SK-N-SH (cell line): ENCODE results near the gene TJP1. TPM values are rescaled to one million over a fixed set of nuclear protein-coding genes. Genes with fewer than 3 reads are reported as not detected.

Experiments
- CTCF ChIA-PET: fragments of 300-600, 350-600 bp; formaldehyde crosslinking; extraction: SDS; loops from one replicate; lab custom pipeline; 2021; lab: Yijun Ruan, JAX
- POLR2A ChIA-PET: fragments of 350-600 bp; sonication (Branson Sonifier 250); formaldehyde crosslinking; extraction: SDS; loops from one replicate; lab custom pipeline; 2020; ENCODE audit warnings: antibody characterized with exemption, inconsistent platforms; lab: Yijun Ruan, JAX
- DNase-seq: peaks from one replicate; pipeline ENCODE4 v3.0.0; 2012
- H2AFZ ChIP-seq: fragments of 200-600 bp; sonication (generic); 2 replicates; pipeline ENCODE4 v1.8.1; 2016; ENCODE audit warnings: antibody characterized with exemption, mild to moderate bottlenecking, low read depth
- H3F3A ChIP-seq: fragments of 200-600 bp; sonication (generic); replicated peaks from 2 replicates; pipeline ENCODE3; 2016; ENCODE audit warnings: antibody characterized with exemption, mild to moderate bottlenecking; ENCODE audit not compliant: insufficient read depth
- H3K27ac ChIP-seq, 2 experiments: fragments of 200-500 bp in 1 of 2; fragments of 200-600 bp in 1 of 2; sonication (Bioruptor generic) in 1 of 2; sonication (generic), shearing (Covaris generic) in 1 of 2; 2 replicates each; pipeline versions ENCODE4 v1.5.1 to v1.6.1; 2014 to 2016; ENCODE audit warnings: low read depth in 2 of 2, inconsistent platforms in 1 of 2, low read length in 1 of 2, mild to moderate bottlenecking in 1 of 2, mixed read lengths in 1 of 2
- H3K27me3 ChIP-seq: fragments of 200-600 bp; sonication (generic), shearing (Covaris generic); 2 replicates; pipeline ENCODE4 v1.6.1; 2016; ENCODE audit warnings: mixed run types; ENCODE audit not compliant: insufficient read depth
- H3K36me3 ChIP-seq, 2 experiments: fragments of 200-500 bp in 1 of 2; fragments of 200-600 bp in 1 of 2; sonication (Bioruptor generic) in 1 of 2; sonication (generic) in 1 of 2; replicated peaks in 1 of 2; 2 replicates each; pipeline versions ENCODE3 to v1.5.1; 2014 to 2016; ENCODE audit warnings: low read length in 1 of 2, mild to moderate bottlenecking in 1 of 2; ENCODE audit not compliant: insufficient read depth in 2 of 2, control insufficient read depth in 1 of 2
- H3K4me1 ChIP-seq, 2 experiments: fragments of 200-500 bp in 1 of 2; fragments of 200-600 bp in 1 of 2; sonication (Bioruptor generic) in 1 of 2; sonication (generic), shearing (Covaris generic) in 1 of 2; 2 replicates each; pipeline versions ENCODE4 v1.5.1 to v1.6.1; 2014 to 2016; ENCODE audit warnings: low read depth in 1 of 2, low read length in 1 of 2, mixed run types in 1 of 2; ENCODE audit not compliant: insufficient read depth in 2 of 2, control insufficient read depth in 1 of 2
- H3K4me2 ChIP-seq: fragments of 200-600 bp; sonication (generic), shearing (Covaris generic); 2 replicates; pipeline ENCODE4 v1.6.1; 2017; ENCODE audit warnings: mixed run types
- H3K4me3 ChIP-seq, 2 experiments: fragments of 200-500 bp in 1 of 2; fragments of 200-600 bp in 1 of 2; sonication (Bioruptor generic) in 1 of 2; sonication (generic), shearing (Covaris generic) in 1 of 2; 2 replicates each; pipeline versions ENCODE4 v1.5.1 to v1.8.1; 2014 to 2016; ENCODE audit warnings: low read depth in 2 of 2, inconsistent platforms in 1 of 2, low read length in 1 of 2, mild to moderate bottlenecking in 1 of 2, mixed read lengths in 1 of 2, moderate library complexity in 1 of 2
- H3K79me2 ChIP-seq: fragments of 200-600 bp; sonication (generic); 2 replicates; pipeline ENCODE4 v1.8.1; 2017; ENCODE audit warnings: mild to moderate bottlenecking; ENCODE audit not compliant: insufficient read depth
- H3K9ac ChIP-seq: fragments of 200-600 bp; sonication (generic); 2 replicates; pipeline ENCODE4 v1.6.1; 2017; ENCODE audit warnings: mixed run types
- H3K9me2 ChIP-seq: fragments of 200-600 bp; sonication (generic); 2 replicates; pipeline ENCODE4 v1.6.1; 2017; ENCODE audit warnings: mixed run types
- H3K9me3 ChIP-seq: fragments of 200-600 bp; sonication (generic); 2 replicates; pipeline ENCODE4 v1.6.1; 2017; ENCODE audit warnings: mixed run types, mild to moderate bottlenecking, moderate library complexity
- H4K20me1 ChIP-seq: fragments of 200-600 bp; sonication (generic); 2 replicates; pipeline ENCODE4 v1.6.1; 2017; ENCODE audit warnings: mild to moderate bottlenecking, mixed run types; ENCODE audit not compliant: insufficient read depth
- EP300 ChIP-seq, 2 experiments: IDR thresholded peaks; 2 replicates each; pipeline versions ENCODE4 v1.4.0 to v1.6.1; 2012; ENCODE audit warnings: borderline replicate concordance in 1 of 2, low read depth in 1 of 2, low read length in 1 of 2
- FOSL2 ChIP-seq: IDR thresholded peaks from 2 replicates; pipeline ENCODE4 v1.4.0; 2012; ENCODE audit warnings: low read depth, mild to moderate bottlenecking, moderate library complexity, borderline replicate concordance
- FOXM1 ChIP-seq: IDR thresholded peaks from 2 replicates; pipeline ENCODE4 v1.4.0; 2012; ENCODE audit warnings: low read depth, mild to moderate bottlenecking
- JUND ChIP-seq: IDR thresholded peaks from 2 replicates; pipeline ENCODE4 v1.4.0; 2012
- MEF2A ChIP-seq: IDR thresholded peaks from 2 replicates; pipeline ENCODE4 v1.4.0; 2012; ENCODE audit warnings: low read depth, borderline replicate concordance
- NFIC ChIP-seq: IDR thresholded peaks from 2 replicates; pipeline ENCODE4 v1.4.0; 2012; ENCODE audit warnings: borderline replicate concordance
- POLR2AphosphoS5 ChIP-seq: IDR thresholded peaks from 2 replicates; pipeline ENCODE4 v1.6.1; 2012; ENCODE audit warnings: low read depth, low read length
- SMC3 ChIP-seq: IDR thresholded peaks from 2 replicates; pipeline ENCODE4 v1.6.1; 2012; ENCODE audit warnings: low read depth, low read length, improper control_type of control experiment
- TCF12 ChIP-seq: IDR thresholded peaks from 2 replicates; pipeline ENCODE4 v1.4.0; 2012
- TEAD4 ChIP-seq: IDR thresholded peaks from 2 replicates; pipeline ENCODE4 v1.4.0; 2012; ENCODE audit warnings: mild to moderate bottlenecking, borderline replicate concordance; ENCODE audit not compliant: insufficient read depth
- USF1 ChIP-seq: IDR thresholded peaks from 2 replicates; pipeline ENCODE4 v1.4.0; 2012; ENCODE audit warnings: low read depth, borderline replicate concordance
- YY1 ChIP-seq: IDR thresholded peaks from 2 replicates; pipeline ENCODE4 v1.4.0; 2012; ENCODE audit warnings: low read depth, mild to moderate bottlenecking
- ZBTB33 ChIP-seq: IDR thresholded peaks from 2 replicates; pipeline ENCODE4 v1.4.0; 2012; ENCODE audit warnings: low read depth, borderline replicate concordance
- WGBS: methylation state at CpG from one replicate; pipeline ENCODE4 v1.1.6; 2017; ENCODE audit warnings: low lambda C conversion rate; 5-methylcytosine and 5-hydroxymethylcytosine counted together
- polyA plus RNA-seq, 3 experiments: library from polyadenylated mRNA; depleted of rRNA; stranded (reverse); fragments of >200 nt; gene quantifications; 2 replicates each; pipeline ENCODE4 v1.2.3, GENCODE V29; 2012
- TF ChIP-seq, protein P1 (sequence below): IDR thresholded peaks from 2 replicates; pipeline ENCODE4 v1.4.0; 2012; ENCODE audit warnings: low read depth
- TF ChIP-seq, protein P2 (sequence below): fragments of 200-600 bp; sonication (generic); IDR thresholded peaks from 2 replicates; pipeline ENCODE4 v1.6.1; 2017; ENCODE audit warnings: antibody characterized with exemption, mild to moderate bottlenecking, moderate library complexity
- TF ChIP-seq, protein P3 (sequence below): IDR thresholded peaks from 2 replicates; pipeline ENCODE4 v1.6.1; 2012; ENCODE audit warnings: mild to moderate bottlenecking, low read depth, low read length, moderate library complexity

Gene TJP1
- polyA plus RNA-seq, 1 of the 3 experiments (the other 2 are of a cell fraction) = 17.5 TPM

GRCh38 chr15:29699791-29700190, 122.5 kb downstream of the TJP1 start:
- H3F3A ChIP-seq = peaks cover 11% of the 10 kb centered on the region
- H3K27ac ChIP-seq = no peak overlapping the region
- 89% methylated on average over 8 of the region's 8 CpGs for WGBS
- H3K9ac ChIP-seq = no peak overlapping the region
- DNase-seq = no peak
- ChIA-PET POLR2A (no interaction called here), CTCF (no interaction called here)
- TF ChIP-seq TEAD4 (no peak), FOSL2 (no peak), POLR2AphosphoS5 (no peak), FOXM1 (no peak), ZBTB33 (no peak), MEF2A (no peak), SMC3 (no peak)
- TF ChIP-seq, protein P1, sequence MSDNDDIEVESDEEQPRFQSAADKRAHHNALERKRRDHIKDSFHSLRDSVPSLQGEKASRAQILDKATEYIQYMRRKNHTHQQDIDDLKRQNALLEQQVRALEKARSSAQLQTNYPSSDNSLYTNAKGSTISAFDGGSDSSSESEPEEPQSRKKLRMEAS = no peak
- H3K36me3 ChIP-seq = peaks cover 44 to 62% of the 10 kb centered on the region in 2 experiments
- no peaks in the 10 kb centered on the region for H3K27me3 ChIP-seq
- no peaks in the 10 kb centered on the region for H3K9me3 ChIP-seq
- no peak overlapping the region for H3K4me3 ChIP-seq
- no peaks in the 10 kb centered on the region for H4K20me1 ChIP-seq
- no peaks in the 10 kb centered on the region for H3K79me2 ChIP-seq
- no peaks in the 10 kb centered on the region for H3K9me2 ChIP-seq
- H2AFZ ChIP-seq = no peak overlapping the region
- H3K4me2 ChIP-seq = no peak overlapping the region
- H3K4me1 ChIP-seq = peaks cover 0 to 2% of the 10 kb centered on the region in 2 experiments; a peak in 2 of 4 replicates

- Histone ChIP-seq H3K4me3 (no peak overlapping the region), H2AFZ (no peak overlapping the region)
- 42% methylated on average over 12 of the region's 12 CpGs for WGBS
- TF ChIP-seq TCF12 (peak; percentile 91), JUND (peak; percentile 56; the same call in 1 of the 2 replicates), YY1 (no peak), USF1 (no peak), NFIC (peak; percentile 41; the same call in 1 of the 2 replicates), EP300 (IDR thresholded peaks at IDR 0.05; ENCODE audit: borderline replicate concordance in 1 of 2, low read depth in 1 of 2, low read length in 1 of 2) (peak in 1 of 2 experiments; percentile 64; a peak in 1 of 4 replicates)
- TF ChIP-seq, protein P1 = peak; percentile 33; the same call in 1 of the 2 replicates
- TF ChIP-seq, protein P2, sequence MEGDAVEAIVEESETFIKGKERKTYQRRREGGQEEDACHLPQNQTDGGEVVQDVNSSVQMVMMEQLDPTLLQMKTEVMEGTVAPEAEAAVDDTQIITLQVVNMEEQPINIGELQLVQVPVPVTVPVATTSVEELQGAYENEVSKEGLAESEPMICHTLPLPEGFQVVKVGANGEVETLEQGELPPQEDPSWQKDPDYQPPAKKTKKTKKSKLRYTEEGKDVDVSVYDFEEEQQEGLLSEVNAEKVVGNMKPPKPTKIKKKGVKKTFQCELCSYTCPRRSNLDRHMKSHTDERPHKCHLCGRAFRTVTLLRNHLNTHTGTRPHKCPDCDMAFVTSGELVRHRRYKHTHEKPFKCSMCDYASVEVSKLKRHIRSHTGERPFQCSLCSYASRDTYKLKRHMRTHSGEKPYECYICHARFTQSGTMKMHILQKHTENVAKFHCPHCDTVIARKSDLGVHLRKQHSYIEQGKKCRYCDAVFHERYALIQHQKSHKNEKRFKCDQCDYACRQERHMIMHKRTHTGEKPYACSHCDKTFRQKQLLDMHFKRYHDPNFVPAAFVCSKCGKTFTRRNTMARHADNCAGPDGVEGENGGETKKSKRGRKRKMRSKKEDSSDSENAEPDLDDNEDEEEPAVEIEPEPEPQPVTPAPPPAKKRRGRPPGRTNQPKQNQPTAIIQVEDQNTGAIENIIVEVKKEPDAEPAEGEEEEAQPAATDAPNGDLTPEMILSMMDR = no peak
- TF ChIP-seq, protein P3, sequence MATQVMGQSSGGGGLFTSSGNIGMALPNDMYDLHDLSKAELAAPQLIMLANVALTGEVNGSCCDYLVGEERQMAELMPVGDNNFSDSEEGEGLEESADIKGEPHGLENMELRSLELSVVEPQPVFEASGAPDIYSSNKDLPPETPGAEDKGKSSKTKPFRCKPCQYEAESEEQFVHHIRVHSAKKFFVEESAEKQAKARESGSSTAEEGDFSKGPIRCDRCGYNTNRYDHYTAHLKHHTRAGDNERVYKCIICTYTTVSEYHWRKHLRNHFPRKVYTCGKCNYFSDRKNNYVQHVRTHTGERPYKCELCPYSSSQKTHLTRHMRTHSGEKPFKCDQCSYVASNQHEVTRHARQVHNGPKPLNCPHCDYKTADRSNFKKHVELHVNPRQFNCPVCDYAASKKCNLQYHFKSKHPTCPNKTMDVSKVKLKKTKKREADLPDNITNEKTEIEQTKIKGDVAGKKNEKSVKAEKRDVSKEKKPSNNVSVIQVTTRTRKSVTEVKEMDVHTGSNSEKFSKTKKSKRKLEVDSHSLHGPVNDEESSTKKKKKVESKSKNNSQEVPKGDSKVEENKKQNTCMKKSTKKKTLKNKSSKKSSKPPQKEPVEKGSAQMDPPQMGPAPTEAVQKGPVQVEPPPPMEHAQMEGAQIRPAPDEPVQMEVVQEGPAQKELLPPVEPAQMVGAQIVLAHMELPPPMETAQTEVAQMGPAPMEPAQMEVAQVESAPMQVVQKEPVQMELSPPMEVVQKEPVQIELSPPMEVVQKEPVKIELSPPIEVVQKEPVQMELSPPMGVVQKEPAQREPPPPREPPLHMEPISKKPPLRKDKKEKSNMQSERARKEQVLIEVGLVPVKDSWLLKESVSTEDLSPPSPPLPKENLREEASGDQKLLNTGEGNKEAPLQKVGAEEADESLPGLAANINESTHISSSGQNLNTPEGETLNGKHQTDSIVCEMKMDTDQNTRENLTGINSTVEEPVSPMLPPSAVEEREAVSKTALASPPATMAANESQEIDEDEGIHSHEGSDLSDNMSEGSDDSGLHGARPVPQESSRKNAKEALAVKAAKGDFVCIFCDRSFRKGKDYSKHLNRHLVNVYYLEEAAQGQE = 0 out of 2 replicates have a peak, but pooled peaks have one; percentile 14
Measured at GRCh38 chr15:29698030-29698701, 124.1 kb downstream of the TJP1 start.

More at GRCh38 chr15:29698030-29698701, 124.1 kb downstream of the TJP1 start:
- H3F3A ChIP-seq = peaks cover 24% of the 10 kb centered on the region
- DNase-seq = no peak
- ChIA-PET CTCF (interaction anchor here (1.2 kb wide), 1 partner anchor 227 kb away, joined by 7 read pairs; no protein-coding TSS in a partner anchor), POLR2A (no interaction called here)
- no peaks in the 10 kb centered on the region for H3K79me2 ChIP-seq
- H3K9me2 ChIP-seq = no peaks in the 10 kb centered on the region
- no peak overlapping the region for H3K9ac ChIP-seq
- H3K36me3 ChIP-seq = peaks cover 44 to 52% of the 10 kb centered on the region in 2 experiments
- H3K27me3 ChIP-seq = no peaks in the 10 kb centered on the region
- H3K4me2 ChIP-seq = no peak overlapping the region
- no peaks in the 10 kb centered on the region for H4K20me1 ChIP-seq
- peaks cover 2% of the 10 kb centered on the region in 2 experiments; a peak in 3 of 4 replicates for H3K4me1 ChIP-seq
- H3K9me3 ChIP-seq = no peaks in the 10 kb centered on the region
- H3K27ac ChIP-seq = peak overlapping the region in 1 of 2 experiments; percentile 51; a peak in 2 of 4 replicates
